CD4-positive, CD25-positive, alpha-beta regulatory T cell (primary cell): ENCODE results near the gene FOXP1. TPM values are rescaled to one million over a fixed set of nuclear protein-coding genes. Genes with fewer than 3 reads are reported as not detected.

Source experiments
- ATAC-seq, 2 donors: fragments of 150-1000 bp; cut with Tn5 transposase; one replicate each; pipeline ENCODE4 v1.10.0; 2021; ENCODE audit warnings: low read depth in 2 of 2, moderate number of reproducible peaks in 2 of 2, moderate library complexity in 1 of 2
- DNase-seq, 3 donors: peaks; one replicate each; pipeline versions ENCODE4 v3.0.0 to v3.0.0-alpha.2; 2012 to 2022; ENCODE audit warnings: mixed read lengths in 1 of 3
- H3K27ac ChIP-seq: one replicate; pipeline ENCODE4 v1.7.0; 2013; ENCODE audit warnings: mild to moderate bottlenecking, low read length; ENCODE audit not compliant: insufficient read depth, poor library complexity, severe bottlenecking
- H3K27me3 ChIP-seq: one replicate; pipeline ENCODE4 v1.7.0; 2013; ENCODE audit warnings: low read length; ENCODE audit not compliant: control insufficient read depth, insufficient read depth
- H3K36me3 ChIP-seq: one replicate; pipeline ENCODE4 v1.7.0; 2013; ENCODE audit warnings: mild to moderate bottlenecking, low read length, moderate library complexity; ENCODE audit not compliant: control insufficient read depth, insufficient read depth
- H3K4me1 ChIP-seq: 2 replicates; pipeline ENCODE4 v1.7.0; 2013; ENCODE audit warnings: mild to moderate bottlenecking, low read length; ENCODE audit not compliant: insufficient read depth, control insufficient read depth, poor library complexity, severe bottlenecking
- H3K4me3 ChIP-seq: one replicate; pipeline ENCODE4 v1.7.0; 2013; ENCODE audit warnings: low read depth, mild to moderate bottlenecking, low read length, moderate library complexity
- H3K9me3 ChIP-seq, 2 experiments: 1 replicate in 1 of 2; 2 replicates in 1 of 2; pipeline ENCODE4 v1.7.0; 2013; ENCODE audit warnings: low read length in 2 of 2, mild to moderate bottlenecking in 1 of 2, moderate library complexity in 1 of 2; ENCODE audit not compliant: control insufficient read depth in 2 of 2
- H3K27ac Mint-ChIP-seq, 3 donors: one replicate each; pipeline ENCODE4 v1.8.0; 2020 to 2022; ENCODE audit warnings: mild to moderate bottlenecking in 3 of 3, mixed read lengths in 3 of 3, moderate library complexity in 2 of 3
- H3K27me3 Mint-ChIP-seq: one replicate; pipeline ENCODE4 v1.8.0; 2022; ENCODE audit warnings: mild to moderate bottlenecking, mixed read lengths
- H3K36me3 Mint-ChIP-seq: one replicate; pipeline ENCODE4 v1.8.0; 2020; ENCODE audit warnings: mixed read lengths
- H3K4me1 Mint-ChIP-seq, 4 donors: one replicate each; pipeline ENCODE4 v1.8.0; 2020 to 2022; ENCODE audit warnings: mixed read lengths in 4 of 4, mild to moderate bottlenecking in 1 of 4
- H3K4me3 Mint-ChIP-seq, 4 donors: one replicate each; pipeline ENCODE4 v1.8.0; 2020 to 2022; ENCODE audit warnings: mild to moderate bottlenecking in 4 of 4, mixed read lengths in 4 of 4, moderate library complexity in 3 of 4
- H3K9me3 Mint-ChIP-seq, 7 donors: one replicate each; pipeline ENCODE4 v1.8.0; 2020 to 2022; ENCODE audit warnings: mixed read lengths in 7 of 7, mild to moderate bottlenecking in 3 of 7, moderate library complexity in 2 of 7
- polyA plus RNA-seq, 4 donors: library from polyadenylated mRNA; unstranded; fragments of 300-500 nt; fragmentation: Illumina TruSeq; gene quantifications; one replicate each; pipeline ENCODE4 v1.2.3, GENCODE V29; 2021
- total RNA-seq: library from RNA; stranded (reverse); gene quantifications from one replicate; pipeline ENCODE4 v1.2.3, GENCODE V29; 2022

Gene FOXP1
- total and polyA plus RNA-seq, 5 donors from 2014 or later, result 301 to 599 (median 346) TPM

DNA sequence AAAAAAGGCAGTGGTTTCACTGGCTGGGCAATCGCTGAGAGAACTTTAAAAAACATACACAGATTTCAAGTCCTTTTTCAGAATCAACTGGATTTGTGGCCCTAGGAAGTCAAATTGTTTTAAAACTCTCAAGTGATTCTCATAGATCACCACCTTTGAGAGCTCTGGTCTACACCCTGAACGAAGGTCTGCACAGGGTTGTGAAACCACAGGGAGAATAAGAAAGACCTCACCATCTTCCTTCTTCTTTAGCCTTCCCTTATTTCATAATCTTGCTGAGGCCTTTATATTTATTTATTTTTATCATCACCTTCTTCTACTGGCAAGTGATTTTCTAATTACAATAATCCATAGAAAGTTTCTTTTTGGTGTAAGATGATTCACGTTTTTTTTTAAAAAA, 58.1 kb downstream of the FOXP1 start:
- no peak for ATAC-seq
- no peak overlapping the region for H3K4me3 Mint-ChIP-seq

DNA sequence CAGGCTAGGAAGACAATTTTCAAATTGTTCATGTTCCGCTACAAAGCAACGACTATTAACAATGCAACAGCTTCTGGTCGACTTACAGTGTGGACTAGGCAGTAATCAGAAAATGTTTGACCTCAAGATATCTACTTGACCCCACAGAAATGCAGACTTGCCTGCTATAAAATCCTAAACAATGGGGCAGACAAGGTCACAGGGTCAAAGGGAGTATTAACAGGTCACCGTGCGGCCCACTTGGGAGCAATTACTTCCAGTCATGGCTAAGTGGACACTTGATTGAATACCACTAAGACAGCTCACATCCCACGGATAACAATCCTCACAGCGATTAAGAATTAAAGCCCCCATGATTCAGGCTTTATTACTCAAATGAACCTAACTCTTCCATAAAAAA, 58.9 kb downstream of the FOXP1 start:
- Mint-ChIP-seq H3K4me3 (no peak overlapping the region), H3K27me3 (no peaks in the 10 kb centered on the region), H3K4me1 (peaks cover 28 to 40% (median 35%) of the 10 kb centered on the region in 4 donors), H3K27ac (no peak overlapping the region), H3K9me3 (no peaks in the 10 kb centered on the region), H3K36me3 (peaks cover 6% of the 10 kb centered on the region)
- no peaks in the 10 kb centered on the region for H3K27me3 ChIP-seq
- no peaks in the 10 kb centered on the region for H3K36me3 ChIP-seq
- ATAC-seq (no peak), DNase-seq (no peak)
- H3K9me3 ChIP-seq, result no peaks in the 10 kb centered on the region
- no peaks in the 10 kb centered on the region for H3K4me1 ChIP-seq
- no peak overlapping the region for H3K27ac ChIP-seq
- no peak overlapping the region for H3K4me3 ChIP-seq

More for the DNA sequence above, 58.1 kb downstream of the FOXP1 start:
- H3K27me3 Mint-ChIP-seq, result no peaks in the 10 kb centered on the region
- H3K27ac Mint-ChIP-seq, result no peak overlapping the region
- Histone ChIP-seq H3K4me1 (no peaks in the 10 kb centered on the region), H3K36me3 (no peaks in the 10 kb centered on the region), H3K27ac (no peak overlapping the region), H3K4me3 (no peak overlapping the region), H3K27me3 (no peaks in the 10 kb centered on the region), H3K9me3 (no peaks in the 10 kb centered on the region)
- H3K4me1 Mint-ChIP-seq, result peaks cover 30 to 38% (median 34%) of the 10 kb centered on the region in 4 donors
- no peaks in the 10 kb centered on the region for H3K9me3 Mint-ChIP-seq
- DNase-seq, result no peak
- H3K36me3 Mint-ChIP-seq, result peaks cover 6% of the 10 kb centered on the region

DNA sequence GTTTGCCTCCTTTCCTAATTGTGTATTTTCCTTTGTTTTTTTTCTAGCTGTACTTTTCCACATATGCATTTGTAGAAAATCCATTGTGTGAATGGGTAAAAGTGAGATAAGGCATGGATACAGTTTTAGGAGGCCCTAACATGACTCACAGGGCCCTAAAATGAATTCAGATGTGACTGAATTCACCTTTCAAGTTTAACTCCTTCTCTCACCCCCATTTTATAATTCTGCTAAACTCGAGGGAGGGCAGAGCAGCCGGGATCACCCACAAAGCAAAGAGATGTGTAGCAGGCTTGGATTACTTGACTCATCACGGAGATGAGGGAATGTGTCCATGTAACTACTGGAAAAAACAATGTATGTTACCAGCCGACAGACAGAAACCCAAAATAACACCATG, 59.9 kb downstream of the FOXP1 start:
- Mint-ChIP-seq H3K4me1 (peaks cover 21 to 30% (median 24%) of the 10 kb centered on the region in 4 donors), H3K4me3 (no peak overlapping the region), H3K27ac (no peak overlapping the region), H3K27me3 (no peaks in the 10 kb centered on the region), H3K9me3 (no peaks in the 10 kb centered on the region), H3K36me3 (peaks cover 8% of the 10 kb centered on the region)
- Histone ChIP-seq H3K4me1 (no peaks in the 10 kb centered on the region), H3K36me3 (no peaks in the 10 kb centered on the region), H3K9me3 (no peaks in the 10 kb centered on the region), H3K4me3 (no peak overlapping the region), H3K27ac (no peak overlapping the region), H3K27me3 (no peaks in the 10 kb centered on the region)
- no peak for DNase-seq
- ATAC-seq, result no peak

DNA sequence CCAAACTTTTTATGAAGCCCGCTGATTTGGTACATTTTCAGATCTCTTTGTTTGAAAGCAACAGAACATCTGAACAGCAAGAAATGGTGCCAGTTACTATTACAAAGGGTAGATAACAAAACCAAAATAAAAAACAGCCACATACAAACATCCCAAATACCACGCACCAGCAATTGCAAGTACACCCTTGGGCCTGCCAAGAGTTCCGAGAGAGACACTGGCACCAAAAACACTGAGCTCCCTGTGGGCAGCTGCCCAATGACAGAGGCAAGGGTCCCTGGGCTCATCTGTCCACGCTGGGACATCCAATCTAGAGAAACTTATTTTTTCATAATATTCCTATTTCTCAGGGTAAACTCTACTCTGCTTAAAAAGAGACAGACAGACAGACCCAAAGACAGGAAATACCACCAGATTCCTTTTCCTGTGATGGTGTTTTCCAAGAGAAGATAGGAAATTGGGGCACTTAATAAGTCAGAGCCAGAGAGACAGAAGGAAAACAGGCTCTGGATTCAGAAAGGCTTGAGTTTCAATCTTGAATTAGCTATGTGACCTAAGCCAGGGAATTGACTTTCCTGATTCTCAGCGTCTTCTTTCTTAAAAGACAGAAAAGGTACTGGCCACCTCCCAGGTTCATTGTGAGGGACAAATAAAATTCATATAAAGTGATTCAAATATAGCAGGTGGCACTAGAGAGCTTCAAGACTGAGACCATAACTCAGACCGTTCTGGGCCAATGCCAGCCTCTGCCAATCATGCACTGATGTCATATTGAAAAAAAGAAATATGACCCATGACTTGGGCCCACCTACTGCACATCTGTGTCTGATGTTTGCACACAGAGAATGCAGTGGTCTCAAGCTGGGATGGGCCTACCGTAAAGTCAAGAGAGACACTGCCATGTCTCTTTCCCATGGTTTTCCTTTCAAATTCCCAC, 61.3 kb downstream of the FOXP1 start:
- Histone ChIP-seq H3K4me3 (no peak overlapping the region), H3K9me3 (no peaks in the 10 kb centered on the region), H3K27ac (no peak overlapping the region), H3K36me3 (no peaks in the 10 kb centered on the region), H3K27me3 (no peaks in the 10 kb centered on the region), H3K4me1 (no peaks in the 10 kb centered on the region)
- ATAC-seq (no peak), DNase-seq (no peak)
- Mint-ChIP-seq H3K27ac (peak overlapping the region in 1 of 3 donors; percentile 59), H3K36me3 (peaks cover 15% of the 10 kb centered on the region), H3K9me3 (no peaks in the 10 kb centered on the region), H3K4me1 (peaks cover 9 to 16% (median 11%) of the 10 kb centered on the region in 4 donors), H3K27me3 (no peaks in the 10 kb centered on the region), H3K4me3 (no peak overlapping the region)

DNA sequence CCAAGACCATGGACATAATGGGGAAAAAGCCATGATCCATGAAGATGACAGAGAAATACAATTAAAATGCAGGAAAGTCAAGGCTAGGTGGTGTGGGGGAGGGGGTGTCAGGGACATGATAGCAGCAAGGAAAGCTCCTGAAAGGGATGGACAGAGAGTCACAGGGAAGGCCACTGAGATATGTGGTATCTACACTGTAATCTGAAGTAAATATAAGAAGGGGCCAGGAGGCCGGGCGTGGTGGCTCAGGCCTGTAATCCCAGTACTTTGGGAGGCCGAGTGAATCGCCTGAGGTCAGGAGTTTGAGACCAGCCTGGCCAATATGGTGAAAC, 62.5 kb downstream of the FOXP1 start:
- Mint-ChIP-seq H3K4me1 (peaks cover 8 to 13% (median 9%) of the 10 kb centered on the region in 4 donors), H3K9me3 (no peaks in the 10 kb centered on the region), H3K27ac (peak overlapping the region in 2 of 3 donors; percentile 16 to 54), H3K27me3 (no peaks in the 10 kb centered on the region), H3K4me3 (no peak overlapping the region), H3K36me3 (peaks cover 12% of the 10 kb centered on the region)
- ATAC-seq (no peak), DNase-seq (no peak)
- Histone ChIP-seq H3K9me3 (no peaks in the 10 kb centered on the region), H3K27ac (no peak overlapping the region), H3K27me3 (no peaks in the 10 kb centered on the region), H3K36me3 (no peaks in the 10 kb centered on the region), H3K4me3 (no peak overlapping the region), H3K4me1 (no peaks in the 10 kb centered on the region)

DNA sequence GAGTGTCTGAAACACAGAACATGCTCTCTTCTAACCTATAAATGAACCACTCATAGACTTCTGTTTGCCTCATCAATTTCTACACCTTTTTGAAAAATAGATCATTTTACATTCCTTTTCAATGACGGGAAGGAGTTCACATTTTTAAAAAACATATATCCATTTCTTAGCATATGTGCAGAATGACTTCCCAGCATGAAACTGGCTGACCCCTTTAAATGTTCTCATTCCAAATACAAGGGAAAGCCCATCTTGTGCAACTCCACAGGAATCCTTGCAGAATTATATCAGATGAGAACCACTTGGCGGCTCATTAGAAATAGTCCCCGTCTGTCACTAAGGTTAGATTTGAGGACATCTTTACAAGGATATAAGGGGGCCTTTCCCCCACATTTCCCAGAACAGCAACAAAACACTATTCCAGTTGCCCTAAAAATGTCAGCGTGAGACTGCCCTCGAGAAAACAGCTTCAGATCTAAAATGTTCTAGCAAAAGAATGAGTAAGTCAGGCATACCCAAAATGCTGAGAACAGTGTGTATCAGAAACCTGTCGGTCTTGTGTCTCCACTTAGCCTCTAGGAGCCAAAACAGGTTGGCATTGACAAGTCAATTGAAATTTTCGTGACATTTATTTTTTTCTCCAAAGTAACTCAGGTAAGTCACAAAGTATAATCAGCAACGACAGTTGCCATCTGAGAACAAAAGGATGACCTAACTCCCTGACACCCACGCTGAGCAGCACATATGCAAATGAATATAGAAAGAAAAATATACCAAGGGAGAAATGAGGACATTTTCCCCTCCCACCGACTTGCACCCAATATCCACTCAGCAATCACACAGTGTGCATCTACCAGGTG, 63.1 kb downstream of the FOXP1 start:
- no peak for ATAC-seq
- H3K27me3 ChIP-seq, result no peaks in the 10 kb centered on the region
- peaks cover 12% of the 10 kb centered on the region for H3K36me3 Mint-ChIP-seq

DNA sequence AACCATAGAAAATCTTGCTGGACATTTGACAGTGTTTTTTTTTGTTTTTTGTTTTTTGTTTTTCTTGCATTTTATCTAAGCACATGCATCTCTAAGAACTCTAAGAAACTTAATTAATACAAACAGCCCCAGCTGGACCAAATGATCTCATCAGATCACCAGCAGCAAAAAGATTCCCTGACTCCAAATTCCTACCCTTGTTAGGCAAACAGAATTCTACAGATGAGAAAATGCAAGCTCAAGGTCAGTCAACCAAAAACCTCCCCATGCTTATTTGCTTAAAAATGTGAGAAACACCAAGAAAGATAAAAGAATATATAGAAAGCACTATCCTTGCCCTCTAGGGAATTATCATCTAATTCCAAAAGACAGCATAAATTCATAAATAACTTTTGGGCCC, 65.4 kb downstream of the FOXP1 start:
- Mint-ChIP-seq H3K27me3 (no peaks in the 10 kb centered on the region), H3K36me3 (peaks cover 12% of the 10 kb centered on the region), H3K27ac (no peak overlapping the region), H3K4me3 (no peak overlapping the region), H3K4me1 (peaks cover 8 to 13% (median 9%) of the 10 kb centered on the region in 4 donors), H3K9me3 (no peaks in the 10 kb centered on the region)
- Histone ChIP-seq H3K27me3 (no peaks in the 10 kb centered on the region), H3K36me3 (no peaks in the 10 kb centered on the region), H3K4me3 (no peak overlapping the region), H3K9me3 (no peaks in the 10 kb centered on the region), H3K27ac (no peak overlapping the region), H3K4me1 (no peaks in the 10 kb centered on the region)
- no peak for ATAC-seq
- no peak for DNase-seq

More for the DNA sequence above, 63.1 kb downstream of the FOXP1 start:
- H3K9me3 ChIP-seq, result no peaks in the 10 kb centered on the region
- no peaks in the 10 kb centered on the region for H3K27me3 Mint-ChIP-seq
- no peaks in the 10 kb centered on the region for H3K4me1 ChIP-seq
- peak overlapping the region; percentile 16 to 54 (median 53) for H3K27ac Mint-ChIP-seq
- H3K27ac ChIP-seq, result no peak overlapping the region
- no peaks in the 10 kb centered on the region for H3K9me3 Mint-ChIP-seq
- no peaks in the 10 kb centered on the region for H3K36me3 ChIP-seq
- no peak for DNase-seq
- H3K4me3 ChIP-seq, result no peak overlapping the region
- H3K4me1 Mint-ChIP-seq, result peaks cover 8 to 13% (median 9%) of the 10 kb centered on the region in 4 donors
- no peak overlapping the region for H3K4me3 Mint-ChIP-seq
